HepG2 (cell line): Measurements from ENCODE around the gene PCSK5. TPM values are rescaled to one million over a fixed set of nuclear protein-coding genes. Genes with fewer than 3 reads are reported as not detected.

Experiments
- ATAC-seq: fragments of 200-7000 bp; cut with Tn5 transposase; 3 replicates; pipeline ENCODE4 v1.9.1; 2020; ENCODE audit warnings: mild to moderate bottlenecking, moderate library complexity
- BruUV-seq: library from RNA; stranded (reverse); fragments of 400-500 nt; replicated peaks from 2 replicates; lab custom pipeline; 2021; lab: Mats Ljungman, UMichigan
- CTCF ChIA-PET: fragments of 300-600 bp; formaldehyde crosslinking; extraction: SDS; loops from one replicate; lab custom pipeline; 2021; ENCODE audit warnings: low total read pairs, inconsistent platforms, low intra/inter-chr PET ratio; lab: Yijun Ruan, JAX
- POLR2A ChIA-PET: fragments of 350-600 bp; sonication (Branson Sonifier 250); formaldehyde crosslinking; loops from one replicate; lab custom pipeline; 2020; ENCODE audit warnings: antibody characterized with exemption, inconsistent platforms; lab: Yijun Ruan, JAX
- DNase-seq: peaks from one replicate; pipeline ENCODE4 v3.0.0-alpha.2; 2015; ENCODE audit warnings: low spot score
- FAIRE-seq: peaks from 3 replicates; lab custom pipeline; 2011; peaks lifted over from hg19 to GRCh38; lab: Jason Lieb, UNC
- H2AFZ ChIP-seq: one replicate; pipeline ENCODE4 v1.6.1; 2011; ENCODE audit warnings: low read length, inconsistent platforms
- H3K27ac ChIP-seq: fragments of 300-600 bp; 3 replicates; pipeline ENCODE4 v1.8.0; 2011; ENCODE audit warnings: mixed run types, mild to moderate bottlenecking, mixed read lengths, low read length, inconsistent platforms; ENCODE audit not compliant: insufficient read depth; ENCODE audit errors: extremely low read length
- H3K27me3 ChIP-seq, 2 experiments: fragments of 200-600 bp in 1 of 2; 2 replicates in 1 of 2; 3 replicates in 1 of 2; pipeline versions ENCODE4 v1.6.0 to v1.8.0; 2011; ENCODE audit warnings: low read length in 2 of 2, mild to moderate bottlenecking in 2 of 2, moderate library complexity in 2 of 2, inconsistent platforms in 1 of 2; ENCODE audit not compliant: insufficient read depth in 2 of 2, control insufficient read depth in 1 of 2
- H3K36me3 ChIP-seq, 2 experiments: fragments of 200-600 bp in 1 of 2; replicated peaks in 1 of 2; 2 replicates in 1 of 2; 3 replicates in 1 of 2; pipeline versions ENCODE4 v1.5.1 to v1.8.0; 2011; ENCODE audit warnings: low read length in 2 of 2, inconsistent platforms in 1 of 2; ENCODE audit not compliant: insufficient read depth in 2 of 2, control insufficient read depth in 1 of 2
- H3K4me1 ChIP-seq: 2 replicates; pipeline ENCODE4 v1.5.1; 2012; ENCODE audit warnings: low read length, inconsistent platforms; ENCODE audit not compliant: insufficient read depth
- H3K4me2 ChIP-seq: 2 replicates; pipeline ENCODE4 v1.6.0; 2011; ENCODE audit warnings: low read depth, low read length, inconsistent platforms
- H3K4me3 ChIP-seq, 3 experiments: fragments of 200-600 bp in 1 of 3; sonication (generic), shearing (Covaris generic) in 1 of 3; replicated peaks in 1 of 3; 2 replicates each; pipeline ENCODE4 v1.5.1; 2011 to 2016; ENCODE audit warnings: low read length in 3 of 3, inconsistent platforms in 2 of 3, low read depth in 2 of 3, mild to moderate bottlenecking in 2 of 3, control low read depth in 1 of 3, mixed read lengths in 1 of 3; ENCODE audit not compliant: insufficient read depth in 1 of 3
- H3K79me2 ChIP-seq: one replicate; pipeline ENCODE4 v1.6.1; 2011; ENCODE audit warnings: low read length, inconsistent platforms; ENCODE audit not compliant: insufficient read depth
- H3K9ac ChIP-seq: 2 replicates; pipeline ENCODE4 v1.6.0; 2011; ENCODE audit warnings: mild to moderate bottlenecking, low read depth, low read length, inconsistent platforms; ENCODE audit not compliant: insufficient read depth
- H3K9me3 ChIP-seq: 2 replicates; pipeline ENCODE4 v1.5.1; 2012; ENCODE audit warnings: mild to moderate bottlenecking, low read length
- H4K20me1 ChIP-seq: 2 replicates; pipeline ENCODE4 v1.6.0; 2011; ENCODE audit warnings: inconsistent platforms, mild to moderate bottlenecking, low read length, moderate library complexity; ENCODE audit not compliant: insufficient read depth
- ARNTL ChIP-seq: sonication (generic); formaldehyde crosslinking; IDR thresholded peaks from 2 replicates; pipeline ENCODE4 v1.4.0; 2020; ENCODE audit warnings: mild to moderate bottlenecking, missing genetic modification reagents
- DNMT1 ChIP-seq: sonication (generic); formaldehyde crosslinking; IDR thresholded peaks from 2 replicates; pipeline ENCODE4 v1.5.1; 2020; ENCODE audit warnings: mild to moderate bottlenecking, missing genetic modification reagents
- HNF1A ChIP-seq, 2 experiments: sonication (generic) in 1 of 2; formaldehyde crosslinking in 1 of 2; IDR thresholded peaks; 2 replicates each; pipeline versions ENCODE4 v1.4.0 to v1.6.1; 2016 to 2020; ENCODE audit warnings: borderline replicate concordance in 1 of 2, low read depth in 1 of 2, mild to moderate bottlenecking in 1 of 2, missing genetic modification reagents in 1 of 2
- JUN ChIP-seq: sonication (generic); formaldehyde crosslinking; IDR thresholded peaks from 2 replicates; pipeline ENCODE4 v1.4.0; 2020; ENCODE audit warnings: mild to moderate bottlenecking, missing genetic modification reagents
- MATR3 ChIP-seq: sonication (generic); formaldehyde crosslinking; IDR thresholded peaks from 2 replicates; pipeline ENCODE4 v1.4.0; 2020; ENCODE audit warnings: missing genetic modification reagents
- PBX3 ChIP-seq: sonication (generic); formaldehyde crosslinking; IDR thresholded peaks from 2 replicates; pipeline ENCODE4 v1.8.1; 2023; ENCODE audit warnings: missing genetic modification reagents, inconsistent platforms, borderline replicate concordance
- RXRA ChIP-seq: sonication (generic); formaldehyde crosslinking; IDR thresholded peaks from 2 replicates; pipeline ENCODE4 v1.5.1; 2020; ENCODE audit warnings: missing genetic modification reagents
- XRCC5 ChIP-seq: fragments of 200-400 bp; formaldehyde crosslinking; optimal IDR thresholded peaks from 2 replicates; pipeline ENCODE3; 2017; ENCODE audit warnings: mild to moderate bottlenecking, low read length
- ZNF589 ChIP-seq: sonication (generic); formaldehyde crosslinking; conservative IDR thresholded peaks from 2 replicates; pipeline ENCODE4 v1.8.0; 2022; ENCODE audit warnings: mild to moderate bottlenecking, moderate library complexity, missing genetic modification reagents
- ZNF619 ChIP-seq: sonication (generic); formaldehyde crosslinking; IDR thresholded peaks from 2 replicates; pipeline ENCODE4 v1.4.0; 2020; ENCODE audit warnings: mild to moderate bottlenecking, missing genetic modification reagents
- ZNF713 ChIP-seq: sonication (generic); formaldehyde crosslinking; IDR thresholded peaks from 2 replicates; pipeline ENCODE4 v1.4.0; 2020; ENCODE audit warnings: mild to moderate bottlenecking, missing genetic modification reagents
- WGBS: methylation state at CpG from one replicate; pipeline ENCODE4 v1.1.6; 2017; ENCODE audit warnings: low lambda C conversion rate; 5-methylcytosine and 5-hydroxymethylcytosine counted together
- in situ Hi-C: cut with HindIII; loops from 2 replicates; pipeline ENCODE4 v1.10.0; 2017; ENCODE audit warnings: low pct_unique_long_range_greater_than_20kb; ENCODE audit not compliant: extremely low pct_ligation_motif_present
- intact Hi-C: fragments of 100-400 bp; cut with micrococcal nuclease; formaldehyde crosslinking; loops from one replicate; pipeline ENCODE4 v1.10.0; 2022; ENCODE audit not compliant: unreplicated experiment
- polyA plus RNA-seq, 8 experiments: library from polyadenylated mRNA; depleted of rRNA in 3 of 8; stranded (reverse) in 7 of 8; unstranded in 1 of 8; fragments of >200 nt; fragmentation: Illumina TruSeq in 4 of 8; extraction: Trizol in 4 of 8; gene quantifications; 2 replicates each; pipeline versions ENCODE4 v1.2.1 to v1.2.3, GENCODE V29; 2011 to 2016; ENCODE audit warnings: low read depth in 4 of 8, missing spikeins in 1 of 8, mixed read lengths in 1 of 8; ENCODE audit not compliant: insufficient read depth in 1 of 8
- total RNA-seq, 5 experiments: library from RNA; depleted of rRNA; stranded (reverse); fragments of >200 nt; fragmentation: Illumina TruSeq; extraction: Trizol; gene quantifications; 2 replicates each; pipeline ENCODE4 v1.2.3, GENCODE V29; 2016; ENCODE audit warnings: low read depth in 1 of 5

Gene PCSK5
- total and polyA plus RNA-seq, 2 of the 13 experiments (the other 11 are each of a cell fraction or from before 2014, with no cell fraction given) = 0.55 to 0.66 TPM

- TF ChIP-seq RXRA (CRISPR knock-in tag) (no peak), ZNF619 (no peak), ZNF589 (CRISPR knock-in tag) (no peak)
- TF ChIP-seq, all 625 proteins: peak for 0
Observed at GRCh38 chr9:75957116-75957515, 66.6 kb downstream of the PCSK5 start (continued).

GRCh38 chr9:75958226-75958625 is 67.8 kb downstream of the PCSK5 start:
- no TSS peak for BruUV-seq
- no peak for DNase-seq
- H3K27me3 ChIP-seq = no peaks in the 10 kb centered on the region; a peak in 1 of 5 replicates
- no peaks in the 10 kb centered on the region for H3K9me3 ChIP-seq
- POLR2A ChIA-PET = no interaction called here
- CTCF ChIA-PET = no interaction called here
- no peaks in the 10 kb centered on the region for H3K4me1 ChIP-seq
- no peak overlapping the region for H3K4me3 ChIP-seq
- H4K20me1 ChIP-seq = no peaks in the 10 kb centered on the region
- no peak for FAIRE-seq
- no peak overlapping the region for H3K4me2 ChIP-seq
- ATAC-seq = no peak
- H3K36me3 ChIP-seq = no peaks in the 10 kb centered on the region
- H3K79me2 ChIP-seq = no peaks in the 10 kb centered on the region
- TF ChIP-seq PBX3 (CRISPR knock-in tag) = no peak
- no peak for TF ChIP-seq JUN (CRISPR knock-in tag)
- no peak for TF ChIP-seq XRCC5
- no peak overlapping the region for H3K27ac ChIP-seq
- intact Hi-C loops = loop anchor here (10.0 kb wide), 1 partner anchor 57 kb away; no protein-coding TSS in a partner anchor
- H2AFZ ChIP-seq = no peak overlapping the region
- 6% methylated on average over 3 of the region's 3 CpGs for WGBS
- H3K9ac ChIP-seq = no peak overlapping the region
- in situ Hi-C loops = no loop called here

GRCh38 chr9:75960551-75960950 is 70.1 kb downstream of the PCSK5 start:
- H2AFZ ChIP-seq = no peak overlapping the region
- H3K9me3 ChIP-seq = no peaks in the 10 kb centered on the region
- H3K9ac ChIP-seq = no peak overlapping the region
- CTCF ChIA-PET = no interaction called here
- no TSS peak for BruUV-seq
- 75% methylated on average over 6 of the region's 6 CpGs for WGBS
- DNase-seq = no peak
- no peak overlapping the region for H3K27ac ChIP-seq
- POLR2A ChIA-PET = no interaction called here
- no peak overlapping the region for H3K4me3 ChIP-seq
- in situ Hi-C loops = no loop called here
- ATAC-seq = no peak
- no peaks in the 10 kb centered on the region for H3K36me3 ChIP-seq
- H3K4me1 ChIP-seq = no peaks in the 10 kb centered on the region
- no peak for FAIRE-seq
- H3K79me2 ChIP-seq = no peaks in the 10 kb centered on the region
- H3K4me2 ChIP-seq = no peak overlapping the region
- H3K27me3 ChIP-seq = no peaks in the 10 kb centered on the region
- intact Hi-C loops = no loop called here
- no peaks in the 10 kb centered on the region for H4K20me1 ChIP-seq
- no peak for TF ChIP-seq DNMT1 (CRISPR knock-in tag)
- TF ChIP-seq HNF1A (IDR thresholded peaks at IDR 0.05; ENCODE audit: low read depth) = no peak
- TF ChIP-seq HNF1A (CRISPR knock-in tag; IDR thresholded peaks at IDR 0.05; ENCODE audit: borderline replicate concordance) = no peak
- no peak for TF ChIP-seq ARNTL (CRISPR knock-in tag)
- no peak for TF ChIP-seq MATR3
- TF ChIP-seq ZNF713 = no peak
